Stimulated activated CD8-positive, alpha-beta memory T cell treated with anti-CD3 and anti-CD28 coated beads, Interleukin-2, amount 100 ng/mL, for 48 hours (primary cell): ENCODE results near the gene UGT1A1.

Source experiments
- DNase-seq, 2 donors: peaks; one replicate each; pipeline ENCODE4 v3.0.0-alpha.2; 2020; ENCODE audit warnings: low read depth in 2 of 2

Gene UGT1A1

DNA sequence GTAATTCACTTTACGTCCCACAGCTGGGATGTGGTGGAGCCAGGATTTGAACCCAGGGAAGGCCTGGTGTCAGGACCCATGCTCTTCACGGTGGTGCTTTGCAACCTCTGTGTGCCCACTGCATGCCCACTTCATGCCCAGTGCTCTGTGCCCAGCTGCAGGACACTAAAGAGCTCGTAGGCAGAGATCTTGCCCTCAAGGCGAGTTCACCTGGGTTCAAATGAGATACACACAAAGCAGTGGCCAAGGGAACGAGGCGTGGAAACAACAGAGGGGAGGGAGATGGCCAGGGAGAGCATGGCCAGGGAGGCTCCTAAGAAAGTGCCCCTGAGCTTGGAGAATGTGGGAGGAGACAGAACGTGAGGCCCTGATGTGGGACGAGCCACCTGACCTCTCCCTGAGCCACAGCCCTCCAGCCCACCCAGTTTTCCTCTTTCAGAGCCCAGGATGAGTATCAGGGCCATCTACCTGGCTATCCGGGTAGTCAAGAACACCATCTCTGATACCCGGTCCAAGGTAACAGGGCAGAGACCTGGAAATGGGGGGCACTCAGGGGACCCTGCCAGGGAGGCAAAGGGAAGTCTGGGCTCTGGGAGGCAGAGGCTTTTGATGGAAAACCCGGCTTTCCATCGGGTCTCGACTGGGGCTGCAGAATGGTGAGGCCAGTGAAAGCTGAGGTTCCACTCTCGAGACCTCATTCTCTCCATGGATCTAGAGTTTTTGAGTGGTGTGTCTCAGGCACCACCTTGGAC is 38.4 kb downstream of the UGT1A1 start:
- DNase-seq: no peak

DNA sequence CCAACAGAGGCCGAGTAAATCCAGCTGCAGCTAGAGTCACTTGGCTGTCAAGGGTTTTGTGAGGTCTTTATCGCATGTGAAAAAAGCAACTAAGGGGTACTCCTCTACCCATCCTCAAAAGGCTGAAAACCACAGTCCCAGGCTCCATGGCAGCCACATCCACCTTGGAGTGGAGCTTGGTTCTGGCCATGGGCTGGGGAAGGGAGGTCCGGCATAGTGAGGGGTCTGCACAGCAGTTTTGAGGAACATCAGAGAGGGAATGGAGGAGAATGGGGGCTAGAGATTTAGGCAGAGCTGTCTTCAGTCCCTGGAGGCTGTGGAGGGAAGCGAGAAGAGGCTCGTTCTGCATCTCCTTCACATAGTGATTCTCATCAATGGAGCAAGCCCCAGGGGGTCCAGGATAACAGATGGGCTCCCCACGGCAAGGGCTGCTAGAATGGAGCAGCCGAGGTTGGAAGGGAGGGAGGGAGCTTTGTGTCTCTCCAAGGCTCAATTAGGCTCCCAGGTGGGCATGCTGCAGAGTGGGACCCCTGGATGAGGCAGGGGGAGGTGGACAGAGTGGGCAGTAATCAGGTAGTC is 39.1 kb downstream of the UGT1A1 start:
- no peak for DNase-seq

DNA sequence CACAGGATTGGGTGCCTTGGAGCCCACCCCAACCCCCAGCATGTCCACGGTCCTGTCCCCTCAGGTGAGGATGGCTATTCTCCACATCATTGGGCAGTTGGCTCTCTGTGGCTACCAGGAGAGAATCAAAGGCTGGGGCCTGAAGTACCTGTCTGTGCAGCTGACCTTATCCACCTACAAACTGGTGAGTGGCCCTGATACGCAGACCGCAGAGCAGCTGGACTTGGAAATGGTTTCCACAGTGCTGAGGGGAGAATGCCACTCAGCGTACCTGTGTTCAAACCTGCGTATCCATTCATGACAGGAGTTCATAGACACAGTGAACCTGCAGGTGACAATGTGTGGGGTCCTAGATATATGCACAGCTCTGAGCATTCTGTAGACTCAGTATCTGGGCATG is 39.6 kb downstream of the UGT1A1 start:
- no peak for DNase-seq

DNA sequence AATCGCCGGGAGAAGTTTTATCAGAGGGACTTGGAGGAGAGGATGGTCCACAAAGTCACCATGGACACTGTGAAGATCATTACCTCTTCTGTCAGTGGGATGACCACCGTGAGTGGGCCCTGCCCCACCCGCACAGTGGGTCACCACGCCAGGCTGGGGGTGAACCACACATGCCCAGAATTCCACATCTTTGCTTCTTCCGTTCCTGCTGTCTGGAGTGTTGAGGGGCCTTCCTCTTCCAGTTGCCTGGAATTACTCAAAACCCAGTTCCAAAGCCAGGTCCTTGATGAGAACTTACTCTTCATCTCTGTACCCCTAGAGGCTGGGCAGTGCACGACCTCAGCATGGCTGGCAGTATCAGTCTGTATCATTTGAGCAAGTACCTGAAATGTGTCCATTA is 40.1 kb downstream of the UGT1A1 start:
- no peak for DNase-seq

DNA sequence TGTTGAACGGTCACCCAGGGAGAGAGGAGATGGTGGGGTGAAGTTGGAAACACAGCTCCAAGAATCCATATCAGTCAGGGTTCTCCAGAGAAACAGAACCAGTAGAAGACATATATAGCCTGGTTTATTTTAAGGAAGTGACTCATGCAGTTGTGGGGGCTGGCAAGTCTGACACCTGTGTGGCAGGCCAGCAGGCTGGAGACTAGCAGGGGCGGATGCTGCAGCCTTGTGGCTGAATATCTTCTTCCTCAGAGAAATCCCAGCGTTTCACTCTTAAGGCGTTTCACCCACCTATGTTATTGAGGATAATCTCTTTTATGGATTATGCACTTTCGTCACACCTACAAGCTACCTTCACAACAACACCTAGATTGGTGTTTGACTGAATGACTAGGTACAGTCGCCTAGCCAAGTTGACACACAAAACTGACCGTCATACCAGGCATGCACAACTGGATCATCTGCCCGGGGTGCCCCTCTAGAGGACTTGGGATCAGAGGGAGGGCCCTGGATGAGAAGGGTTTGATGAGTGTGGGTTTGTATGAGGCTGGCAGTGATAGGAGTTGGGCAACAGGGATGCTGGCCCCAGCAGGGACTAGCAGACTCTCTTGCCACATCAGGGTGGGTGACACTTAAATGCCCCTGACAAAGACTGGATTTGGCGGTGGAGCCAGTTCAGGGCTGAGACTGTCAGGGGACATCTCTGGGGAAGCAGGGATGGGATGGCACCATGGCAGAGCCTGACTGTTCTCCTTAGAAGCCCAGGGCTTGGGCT is 41.5 kb downstream of the UGT1A1 start:
- peak in 1 of 2 donors; percentile 13 for DNase-seq

DNA sequence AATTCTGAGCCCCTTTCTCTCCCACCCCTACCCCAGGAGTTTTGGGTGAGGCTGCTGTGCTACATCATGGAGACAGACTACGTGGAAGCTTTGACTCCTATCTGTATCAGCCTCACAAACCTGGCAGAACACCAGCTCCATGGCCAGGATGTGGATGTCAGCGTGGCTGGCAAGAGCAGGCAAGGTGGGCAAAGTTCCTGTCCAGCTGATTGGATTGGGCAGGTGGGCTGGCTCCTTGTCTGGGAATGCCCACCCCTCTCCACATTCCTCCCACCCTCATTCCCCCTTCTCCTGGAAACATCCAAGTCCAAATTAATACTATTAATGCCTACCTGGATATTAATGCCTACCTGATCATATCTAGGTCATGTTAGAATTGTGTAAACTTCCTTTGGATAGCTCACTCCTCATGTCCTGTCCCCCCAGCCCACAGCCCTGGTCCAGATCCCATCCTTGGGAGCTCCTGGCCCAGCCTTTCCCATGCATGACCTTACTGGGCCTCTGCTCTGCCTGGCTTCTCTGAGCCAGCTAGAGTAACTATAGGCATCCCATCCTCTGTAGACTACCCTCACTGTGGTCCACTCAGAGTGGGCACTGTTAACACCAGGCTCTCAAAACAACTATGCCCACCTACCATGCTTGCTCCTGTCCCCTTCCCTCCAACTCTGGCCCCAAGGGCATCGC is 42.2 kb downstream of the UGT1A1 start:
- no peak for DNase-seq

DNA sequence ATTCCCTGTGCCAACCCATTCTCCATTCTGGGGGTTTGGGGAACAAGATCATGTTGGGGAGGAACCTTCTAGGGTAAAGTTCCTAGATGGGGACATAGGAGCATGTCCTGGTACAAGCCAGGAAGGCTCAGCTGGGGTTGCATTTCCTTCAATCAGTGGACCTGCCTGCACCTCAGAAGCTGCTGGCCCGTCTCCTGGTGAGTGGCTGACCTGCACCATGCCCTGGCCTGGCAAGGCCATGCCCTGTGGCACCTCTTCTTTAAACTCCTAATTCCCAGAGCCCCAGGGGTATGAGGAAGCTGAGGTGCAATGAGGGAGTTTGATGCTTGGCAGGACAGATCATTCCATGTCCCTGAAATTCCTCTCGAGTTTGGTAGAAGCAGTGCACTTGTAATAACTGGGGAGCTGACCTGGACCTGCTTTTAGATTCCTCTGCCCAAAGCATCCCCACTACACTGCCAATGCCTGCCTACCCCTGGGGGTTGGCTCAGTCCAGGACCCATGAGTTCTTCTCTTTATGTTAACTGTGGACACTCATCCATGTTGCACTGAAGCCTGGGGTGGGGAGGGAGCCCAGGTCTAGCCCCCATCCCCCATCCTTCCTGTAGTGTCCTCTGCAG is 43.3 kb downstream of the UGT1A1 start:
- DNase-seq: no peak

DNA sequence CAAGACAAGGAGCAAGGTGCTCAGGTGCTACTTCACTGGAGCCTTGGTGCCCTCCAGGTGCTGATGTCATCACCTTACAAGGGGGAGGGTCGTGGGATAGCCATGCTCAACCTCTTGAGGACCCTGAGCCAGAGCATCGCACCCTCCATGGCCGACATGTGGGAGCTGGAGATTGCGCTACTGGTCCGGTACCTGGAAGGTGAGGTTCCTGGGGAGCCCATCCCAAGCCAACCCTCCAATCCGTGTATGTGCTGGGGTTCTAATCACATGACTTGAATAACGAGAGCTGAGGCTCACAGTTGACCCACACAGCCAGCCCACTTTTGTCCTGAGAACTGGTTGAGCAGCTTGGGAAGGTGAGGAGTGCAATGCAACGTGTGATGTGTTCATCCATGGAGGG is 43.9 kb downstream of the UGT1A1 start:
- no peak for DNase-seq

DNA sequence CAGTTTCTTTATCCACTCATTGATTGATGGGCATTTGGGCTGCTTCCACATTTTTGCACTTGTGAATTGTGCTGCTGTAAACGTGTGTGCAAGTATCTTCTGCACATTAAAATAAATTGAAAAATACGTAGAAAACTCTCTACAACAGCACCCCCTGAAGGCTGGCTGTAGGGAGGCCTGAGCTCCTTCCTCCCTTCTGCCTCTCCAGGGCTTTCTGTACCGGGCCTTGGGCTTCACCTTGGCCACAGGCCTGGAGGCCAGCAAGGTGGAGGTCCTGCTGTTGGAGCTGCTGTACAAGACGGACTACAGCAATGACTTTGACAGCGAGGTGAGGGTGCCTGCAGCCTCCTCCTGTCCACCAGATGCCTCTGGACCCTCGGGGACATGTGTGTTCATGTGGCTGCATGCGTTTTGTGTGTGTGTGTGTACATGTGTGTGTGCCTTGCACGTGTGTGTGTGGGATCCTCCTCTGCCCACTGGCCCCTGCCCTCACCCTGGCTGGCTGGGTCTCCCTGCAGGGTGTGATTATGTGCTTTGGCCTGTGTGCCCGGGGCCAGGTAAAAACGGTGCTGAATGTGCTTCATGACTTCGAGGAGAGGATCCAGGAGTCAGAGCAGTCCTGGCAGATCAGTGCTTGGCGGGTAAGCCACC is 47.3 kb downstream of the UGT1A1 start:
- DNase-seq: no peak

DNA sequence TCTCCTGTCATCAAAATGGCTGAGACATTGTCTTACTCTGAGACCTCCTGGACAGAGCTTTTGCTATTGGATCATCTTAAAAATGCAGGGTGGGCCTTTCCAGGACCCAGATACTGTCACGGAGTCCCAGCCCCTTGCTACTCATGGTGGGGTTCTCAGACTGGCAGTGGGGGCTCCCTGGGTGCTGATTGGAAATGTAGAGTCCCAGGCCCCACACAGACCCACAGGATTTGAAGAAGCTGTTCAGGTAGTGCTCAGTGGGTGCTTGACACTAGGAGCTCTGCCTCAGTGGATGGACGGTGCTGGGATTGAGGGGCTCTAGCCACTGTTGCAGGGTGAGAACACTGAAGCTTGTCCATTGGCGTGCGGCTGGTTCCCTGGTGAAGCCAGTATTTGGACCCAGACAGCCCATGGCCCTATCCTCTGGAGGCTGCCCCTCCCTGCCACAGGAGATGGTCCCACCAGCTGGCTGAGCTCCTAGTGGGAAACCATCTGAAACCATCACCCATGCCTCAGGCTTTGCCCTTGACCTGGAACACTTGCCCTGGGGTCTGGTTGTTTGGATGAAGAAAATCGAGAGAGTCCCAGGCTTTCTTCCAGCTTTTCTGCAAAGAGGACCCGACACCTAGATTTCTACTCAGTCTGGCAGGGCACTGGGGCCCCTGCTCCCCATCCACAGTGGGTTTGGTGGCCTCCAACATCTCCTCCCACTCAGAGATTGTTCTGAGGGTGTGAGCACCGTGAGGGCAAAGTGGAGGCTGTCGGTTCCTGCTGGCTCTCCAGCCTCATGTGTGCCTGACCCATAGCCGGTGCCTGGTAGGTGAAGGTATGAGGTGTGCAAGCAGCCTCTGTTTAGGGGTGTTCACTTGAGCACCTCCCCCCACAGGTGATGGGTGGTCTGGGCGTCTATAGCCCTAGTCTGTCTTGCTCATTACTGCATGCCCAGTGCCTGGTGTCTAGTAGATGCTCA is 48.2 kb downstream of the UGT1A1 start:
- DNase-seq: no peak

DNA sequence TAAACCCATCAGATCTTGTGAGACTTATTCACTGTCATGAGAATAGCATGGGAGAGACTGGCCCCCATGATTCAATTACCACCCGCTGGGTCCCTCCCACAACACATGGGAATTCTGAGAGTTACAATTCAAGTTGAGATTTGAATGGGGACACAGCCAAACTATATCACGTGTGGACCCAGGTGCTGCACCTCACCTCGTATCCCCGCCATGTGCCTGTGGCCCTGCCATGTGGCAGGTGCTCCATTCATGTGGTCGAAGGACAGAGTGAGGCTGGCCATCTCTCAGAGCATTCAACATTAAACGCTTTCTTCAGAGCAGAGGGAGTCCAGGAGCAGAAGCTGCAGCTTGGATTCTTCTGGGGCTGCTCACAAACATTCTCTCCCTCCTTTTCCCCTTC is 50.3 kb downstream of the UGT1A1 start:
- no peak for DNase-seq

DNA sequence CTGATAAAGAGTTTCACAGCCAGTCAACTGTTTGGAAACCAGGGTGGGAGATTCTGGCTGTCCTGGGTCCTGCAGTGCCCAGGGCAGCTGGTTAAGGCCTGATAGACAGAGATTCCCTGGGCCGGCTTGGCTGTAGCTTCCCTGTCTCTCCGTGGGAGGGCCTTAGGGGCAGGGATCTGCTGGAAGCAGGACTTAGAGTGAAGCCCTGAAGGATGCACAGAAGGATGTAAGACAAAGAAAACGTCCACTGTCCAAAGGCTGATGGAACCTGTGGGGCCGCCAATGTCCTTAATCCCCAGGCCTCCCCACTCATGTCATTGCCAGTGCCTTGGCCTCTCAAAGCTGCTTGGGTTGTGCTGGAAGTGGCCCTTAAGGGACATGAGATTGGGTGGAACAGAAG is 51.0 kb downstream of the UGT1A1 start:
- no peak for DNase-seq

DNA sequence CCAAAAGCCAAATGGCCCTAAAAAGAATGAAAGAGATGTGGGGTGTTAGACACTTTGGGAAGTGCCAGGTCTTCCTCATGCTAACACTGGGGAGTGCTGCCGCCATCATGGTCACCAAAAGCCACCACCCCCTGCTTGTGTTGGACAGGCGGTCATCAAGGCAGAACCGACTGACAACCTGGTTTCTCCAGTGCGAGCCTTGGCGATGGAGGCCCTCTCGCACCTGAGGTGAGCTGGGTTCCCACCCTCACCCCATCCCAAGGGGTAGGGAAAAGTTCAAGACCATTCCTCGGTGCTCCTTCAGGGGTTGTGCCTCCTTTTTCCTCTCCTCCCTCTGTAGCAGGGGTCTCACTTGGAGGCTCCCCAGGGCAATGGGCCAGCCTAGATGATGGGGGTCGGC is 51.7 kb downstream of the UGT1A1 start:
- no peak for DNase-seq

DNA sequence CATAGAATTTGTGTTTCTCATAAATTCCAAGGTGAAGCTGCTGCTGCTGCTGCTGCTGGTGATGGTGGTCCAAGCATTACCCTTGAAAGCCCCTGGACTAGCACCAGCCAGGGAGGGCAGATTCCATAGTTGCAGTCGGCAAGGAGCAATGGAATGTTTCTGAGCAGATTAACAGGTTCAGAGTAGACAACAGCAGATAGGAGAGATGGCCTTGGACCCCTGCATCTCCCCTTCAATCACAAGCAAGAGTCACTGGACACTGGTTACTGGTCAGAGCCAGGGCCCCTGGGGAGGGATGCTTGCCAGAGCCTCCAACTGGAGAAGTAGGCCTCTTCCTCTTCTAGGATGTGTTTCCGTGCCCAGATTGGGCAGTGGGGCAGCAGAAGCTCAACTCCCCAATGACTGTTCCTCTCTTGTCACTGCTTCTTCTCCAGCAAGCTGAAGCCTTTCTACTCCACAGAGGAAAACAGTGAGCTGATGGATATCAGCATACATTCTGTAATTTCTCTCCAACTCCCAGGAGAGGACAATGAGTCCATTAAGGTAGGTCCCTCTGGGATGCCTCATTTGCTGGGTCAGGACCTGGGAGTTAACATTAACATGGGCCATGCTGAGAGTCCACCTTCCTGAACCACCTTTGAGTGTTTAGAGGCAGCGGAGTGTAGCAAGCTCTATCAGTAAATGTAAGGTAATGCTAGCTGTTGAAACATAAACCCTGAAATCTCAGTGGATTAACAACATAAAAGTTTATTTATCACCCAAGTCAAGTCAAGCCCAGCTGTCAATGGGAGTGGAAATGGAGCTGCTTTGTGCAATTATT is 53.4 kb downstream of the UGT1A1 start:
- DNase-seq: no peak

DNA sequence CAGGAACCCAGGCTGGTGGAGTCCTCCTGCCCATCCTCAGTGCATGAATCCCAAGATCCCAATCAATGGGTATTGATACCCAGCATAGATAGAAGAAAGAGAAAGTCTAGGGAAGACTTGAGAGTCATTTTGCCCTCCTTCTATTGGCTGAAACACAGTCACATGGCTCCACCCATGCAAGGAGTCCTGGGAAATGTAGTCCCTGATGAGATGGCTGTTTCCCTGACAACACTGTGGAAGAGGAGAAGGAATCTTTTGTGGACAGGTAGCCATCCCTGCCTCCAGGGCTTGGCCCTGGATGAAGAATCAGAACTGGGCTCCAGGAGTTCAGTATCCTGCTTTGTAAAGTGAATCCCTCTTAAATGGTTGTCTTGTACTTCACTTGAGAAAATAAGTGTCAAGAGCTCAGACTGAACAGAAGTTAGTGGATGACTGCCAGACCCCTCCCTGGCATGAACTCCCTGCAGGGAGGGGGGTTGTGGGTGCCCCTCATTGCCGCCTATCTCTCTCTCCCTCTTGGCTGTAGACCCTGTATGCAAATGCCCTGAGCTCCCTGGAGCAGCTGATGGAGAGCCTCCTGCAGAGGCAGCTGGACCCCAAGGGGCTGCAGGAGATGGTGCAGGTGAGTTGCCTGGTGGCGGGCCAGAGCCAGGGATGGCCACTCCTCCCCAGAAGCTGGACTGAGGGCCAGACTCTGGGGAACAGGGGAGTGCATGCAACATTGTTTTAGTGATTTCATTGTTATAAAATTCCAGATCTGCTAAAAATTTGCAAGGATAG is 54.2 kb downstream of the UGT1A1 start:
- no peak for DNase-seq

DNA sequence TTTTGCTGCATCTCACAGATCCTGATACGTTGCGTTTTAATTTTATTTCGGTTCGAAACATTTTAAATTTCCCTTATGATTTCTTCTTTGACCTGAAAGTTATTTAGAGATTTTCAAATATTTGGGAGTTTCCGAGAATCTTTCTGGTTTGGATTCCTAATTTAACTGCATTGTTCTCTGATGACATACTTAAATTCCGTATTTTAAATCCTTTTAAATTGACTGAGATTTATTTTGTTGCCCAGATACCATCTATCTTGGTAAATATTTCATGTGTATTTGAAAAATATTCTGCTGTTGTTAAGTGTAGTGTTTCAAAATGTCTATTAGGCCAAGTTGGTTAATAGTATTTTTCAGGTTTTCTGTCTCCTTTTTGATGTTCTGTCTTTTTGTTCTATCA is 55.8 kb downstream of the UGT1A1 start:
- DNase-seq: no peak

DNA sequence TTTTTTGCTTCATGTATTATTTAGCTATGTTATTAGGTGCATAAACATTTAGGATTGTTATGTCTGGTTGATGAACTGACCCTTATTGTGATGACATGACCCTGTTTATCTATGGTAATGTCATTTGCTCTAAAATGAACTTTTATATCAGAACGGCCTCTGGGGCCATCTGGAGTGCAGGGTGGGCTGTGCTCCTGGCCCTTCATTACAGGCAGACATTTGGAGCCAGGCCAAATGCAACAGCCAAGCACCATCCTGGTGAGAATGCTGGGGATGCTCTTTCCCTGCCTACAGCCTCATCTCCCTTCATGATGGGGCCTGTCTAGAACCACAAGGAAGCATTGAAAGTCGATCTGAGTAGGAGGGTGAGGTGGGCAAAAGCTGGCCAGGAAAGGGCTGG is 56.3 kb downstream of the UGT1A1 start:
- DNase-seq: no peak

DNA sequence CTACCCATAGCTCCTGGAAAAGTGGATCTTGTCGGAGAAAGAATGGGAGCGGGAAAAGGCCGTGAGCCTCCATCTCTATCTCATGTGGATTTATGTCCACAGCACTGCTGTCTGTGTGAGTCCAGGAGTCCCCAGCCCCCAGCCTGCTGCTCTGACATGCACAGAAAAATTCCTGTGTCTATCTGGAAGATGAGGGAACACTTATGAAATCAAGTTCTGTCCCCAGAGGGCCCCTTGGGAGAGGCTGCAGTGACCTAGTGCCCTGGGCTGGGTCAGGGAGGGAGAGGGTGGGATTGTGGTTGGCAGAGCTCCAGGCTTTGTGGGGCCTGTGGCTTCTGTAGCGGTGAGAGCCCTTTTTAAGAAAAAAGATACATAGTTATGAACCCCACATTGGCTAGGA is 56.7 kb downstream of the UGT1A1 start:
- no peak for DNase-seq
